Panc1 (cell line): Measurements from ENCODE around the gene MAS1L. TPM values are rescaled to one million over a fixed set of nuclear protein-coding genes. Genes with fewer than 3 reads are reported as not detected.

ENCODE experiments used
- ATAC-seq: fragments of 200-7000 bp; cut with Tn5 transposase; 2 replicates; pipeline ENCODE4 v1.9.1; 2020; ENCODE audit warnings: mild to moderate bottlenecking, moderate library complexity
- BruUV-seq: library from RNA; stranded (reverse); fragments of 400-500 nt; replicated peaks from 2 replicates; lab custom pipeline; 2021; lab: Mats Ljungman, UMichigan
- CTCF ChIA-PET: fragments of 300-600 bp; sonication (Branson Sonifier 250); formaldehyde crosslinking; loops from one replicate; lab custom pipeline; 2022; ENCODE audit warnings: antibody characterized with exemption; lab: Charles Lee
- POLR2A ChIA-PET: fragments of 300-600 bp; sonication (Branson Sonifier 250); formaldehyde crosslinking; loops from one replicate; lab custom pipeline; 2022; ENCODE audit warnings: antibody characterized with exemption; lab: Charles Lee
- DNase-seq: peaks from one replicate; pipeline ENCODE4 v3.0.0-alpha.2; 2010; ENCODE audit warnings: low read depth, low spot score
- H3K27ac ChIP-seq: 2 replicates; pipeline ENCODE4 v1.5.1; 2011; ENCODE audit warnings: mild to moderate bottlenecking, low read length, inconsistent platforms
- H3K27me3 ChIP-seq: fragments of 200-500 bp; sonication (Bioruptor generic); 2 replicates; pipeline ENCODE4 v1.6.0; 2014; ENCODE audit warnings: low read length, inconsistent platforms; ENCODE audit not compliant: control insufficient read depth, insufficient read depth
- H3K36me3 ChIP-seq: fragments of 200-500 bp; sonication (Bioruptor generic); 2 replicates; pipeline ENCODE4 v1.5.1; 2014; ENCODE audit warnings: inconsistent platforms, mild to moderate bottlenecking, low read length, moderate library complexity; ENCODE audit not compliant: control insufficient read depth, insufficient read depth
- H3K4me1 ChIP-seq: 2 replicates; pipeline ENCODE4 v1.5.1; 2011; ENCODE audit warnings: inconsistent platforms, mild to moderate bottlenecking, low read length, moderate library complexity; ENCODE audit not compliant: control insufficient read depth, insufficient read depth
- H3K4me3 ChIP-seq, 2 experiments: 2 replicates each; pipeline ENCODE4 v1.5.1; 2011 to 2012; ENCODE audit warnings: low read depth in 2 of 2, low read length in 2 of 2, mild to moderate bottlenecking in 2 of 2, inconsistent platforms in 1 of 2, moderate library complexity in 1 of 2
- H3K9me3 ChIP-seq: fragments of 200-500 bp; sonication (Bioruptor generic); 2 replicates; pipeline ENCODE4 v1.5.1; 2014; ENCODE audit warnings: low read depth, mild to moderate bottlenecking, inconsistent platforms, low read length, moderate library complexity; ENCODE audit not compliant: control insufficient read depth, insufficient read depth
- CTCF ChIP-seq: fragments of 450-650 bp; IDR thresholded peaks from 2 replicates; pipeline ENCODE4 v1.5.1; 2017; ENCODE audit warnings: mild to moderate bottlenecking
- POLR2AphosphoS5 ChIP-seq: IDR thresholded peaks from 2 replicates; pipeline ENCODE4 v1.6.1; 2012; ENCODE audit warnings: mild to moderate bottlenecking, low read depth, low read length, moderate library complexity
- REST ChIP-seq, 2 experiments: IDR thresholded peaks; 2 replicates each; pipeline ENCODE4 v1.6.1; 2011 to 2012; ENCODE audit warnings: low read depth in 2 of 2, control low read depth in 1 of 2, low read length in 1 of 2, mild to moderate bottlenecking in 1 of 2, moderate library complexity in 1 of 2; ENCODE audit not compliant: insufficient read depth in 1 of 2
- SIN3A ChIP-seq: IDR thresholded peaks from 2 replicates; pipeline ENCODE4 v1.6.1; 2012; ENCODE audit warnings: low read depth, mild to moderate bottlenecking, low read length, moderate library complexity, borderline replicate concordance; ENCODE audit not compliant: insufficient read depth
- TCF7L2 ChIP-seq: IDR thresholded peaks from 2 replicates; pipeline ENCODE4 v1.6.1; 2011; ENCODE audit warnings: mild to moderate bottlenecking, low read depth, low read length, inconsistent platforms
- in situ Hi-C: cut with HindIII; loops from 2 replicates; pipeline ENCODE4 v1.10.0; 2016; ENCODE audit warnings: low sequenced_read_pairs, low pct_unique_long_range_greater_than_20kb
- intact Hi-C: fragments of 100-400 bp; cut with micrococcal nuclease; formaldehyde crosslinking; loops from one replicate; pipeline ENCODE4 v1.10.0; 2022; ENCODE audit not compliant: unreplicated experiment
- total RNA-seq: library from RNA; stranded (reverse); gene quantifications from one replicate; pipeline ENCODE4 v1.2.1, GENCODE V29; 2021; ENCODE audit not compliant: unreplicated experiment

MAS1L gene
- total RNA-seq, 1 experiment from 2014 or later = not detected

- H3K36me3 ChIP-seq = no peaks in the 10 kb centered on the region; the same call in 1 of the 2 replicates
- H3K4me1 ChIP-seq = no peaks in the 10 kb centered on the region
- no peak overlapping the region for H3K4me3 ChIP-seq
- DNase-seq (no peak), ATAC-seq (no peak)
- TF ChIP-seq REST (IDR thresholded peaks at IDR 0.05; ENCODE audit: insufficient read depth in 1 of 2, low read depth in 2 of 2, low read length in 1 of 2) (no peak), CTCF (no peak), POLR2AphosphoS5 (no peak), SIN3A (no peak), TCF7L2 (no peak)
- BruUV-seq = no TSS peak
- ChIA-PET POLR2A (no interaction called here), CTCF (no interaction called here)
- no peaks in the 10 kb centered on the region for H3K27me3 ChIP-seq
- in situ Hi-C loops = no loop called here
- H3K27ac ChIP-seq = no peak overlapping the region
- H3K9me3 ChIP-seq = no peaks in the 10 kb centered on the region
- intact Hi-C loops = no loop called here
Measured at GRCh38 chr6:29524444-29525310, 36.9 kb upstream of the MAS1L start.

GRCh38 chr6:29524044-29524443 lies 36.3 kb upstream of the MAS1L start:
- in situ Hi-C loops (no loop called here), intact Hi-C loops (no loop called here)
- no peak for TF ChIP-seq SIN3A
- TF ChIP-seq CTCF = no peak
- no peak for TF ChIP-seq TCF7L2
- no peak for TF ChIP-seq POLR2AphosphoS5
- no peak for TF ChIP-seq REST (IDR thresholded peaks at IDR 0.05; ENCODE audit: insufficient read depth in 1 of 2, low read depth in 2 of 2, low read length in 1 of 2)
- no TSS peak for BruUV-seq
- ChIA-PET POLR2A (no interaction called here), CTCF (no interaction called here)
- ATAC-seq (no peak), DNase-seq (no peak)
- no peaks in the 10 kb centered on the region for H3K9me3 ChIP-seq
- no peak overlapping the region for H3K4me3 ChIP-seq
- H3K27me3 ChIP-seq = no peaks in the 10 kb centered on the region
- H3K4me1 ChIP-seq = no peaks in the 10 kb centered on the region
- no peaks in the 10 kb centered on the region; the same call in 1 of the 2 replicates for H3K36me3 ChIP-seq
- H3K27ac ChIP-seq = no peak overlapping the region
